OCI-LY7 (cell line): ENCODE results near the gene GSG1.

ENCODE experiments used
- EZH2phosphoT487 ChIP-seq: fragments of 200-600 bp; sonication (generic); IDR thresholded peaks from 2 replicates; pipeline ENCODE4 v1.6.1; 2018; ENCODE audit warnings: low read depth, borderline replicate concordance, mild to moderate bottlenecking, mixed run types, antibody characterized with exemption, low read length, moderate library complexity, mixed read lengths
- TF ChIP-seq, protein P1 (sequence below): fragments of 200-600 bp; sonication (generic); conservative IDR thresholded peaks from 2 replicates; pipeline ENCODE4 v1.5.1; 2014; ENCODE audit warnings: mild to moderate bottlenecking, antibody characterized with exemption, low read length, moderate library complexity, mixed read lengths

DNA sequence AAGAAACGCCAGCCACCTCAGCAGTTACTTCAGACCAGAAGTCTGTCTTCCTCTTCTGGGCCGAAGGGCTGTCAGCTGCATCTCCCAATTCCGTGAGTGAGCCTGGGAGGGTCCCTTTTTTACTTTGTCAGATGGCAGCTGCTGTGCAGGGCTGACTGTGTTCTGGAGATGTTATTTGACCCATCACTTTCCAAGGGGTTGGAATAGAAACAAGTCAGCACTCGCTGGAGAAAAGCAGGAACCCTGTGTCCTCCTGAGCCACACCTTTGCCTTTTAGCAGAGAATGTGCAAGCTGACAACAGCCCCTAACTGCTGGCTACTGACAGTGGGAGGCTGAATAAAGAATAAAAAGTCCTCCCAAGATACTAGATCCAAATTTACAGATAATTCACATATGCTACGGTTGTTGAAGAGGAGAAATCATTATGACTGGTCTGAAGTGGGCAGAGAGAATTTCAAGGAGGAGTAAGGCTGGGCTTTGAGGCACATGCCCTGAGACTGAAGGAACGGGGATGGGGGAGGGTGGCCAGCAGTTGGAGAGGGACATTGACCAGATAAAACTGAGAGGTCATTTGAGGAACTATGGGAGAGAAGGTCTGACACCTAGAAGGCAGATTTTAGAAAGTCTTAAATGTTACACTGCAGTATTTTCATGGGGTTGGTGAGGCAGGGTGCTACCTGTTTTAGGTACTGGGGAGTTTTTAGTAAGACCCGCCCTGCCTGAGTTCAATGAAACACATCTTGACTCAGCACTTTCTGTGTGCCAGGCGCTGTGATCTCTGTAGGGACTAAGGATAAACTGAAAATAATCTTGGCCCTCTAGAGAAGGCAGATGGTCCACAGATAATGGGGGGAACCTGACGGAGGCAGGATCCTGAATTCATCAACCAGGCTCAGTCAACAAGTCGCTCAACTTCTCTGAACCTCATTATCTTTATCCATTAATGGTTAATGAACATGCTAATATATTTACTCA lies 31.9 kb downstream of the GSG1 start:
- TF ChIP-seq EZH2phosphoT487, result no peak
- TF ChIP-seq, protein P1, sequence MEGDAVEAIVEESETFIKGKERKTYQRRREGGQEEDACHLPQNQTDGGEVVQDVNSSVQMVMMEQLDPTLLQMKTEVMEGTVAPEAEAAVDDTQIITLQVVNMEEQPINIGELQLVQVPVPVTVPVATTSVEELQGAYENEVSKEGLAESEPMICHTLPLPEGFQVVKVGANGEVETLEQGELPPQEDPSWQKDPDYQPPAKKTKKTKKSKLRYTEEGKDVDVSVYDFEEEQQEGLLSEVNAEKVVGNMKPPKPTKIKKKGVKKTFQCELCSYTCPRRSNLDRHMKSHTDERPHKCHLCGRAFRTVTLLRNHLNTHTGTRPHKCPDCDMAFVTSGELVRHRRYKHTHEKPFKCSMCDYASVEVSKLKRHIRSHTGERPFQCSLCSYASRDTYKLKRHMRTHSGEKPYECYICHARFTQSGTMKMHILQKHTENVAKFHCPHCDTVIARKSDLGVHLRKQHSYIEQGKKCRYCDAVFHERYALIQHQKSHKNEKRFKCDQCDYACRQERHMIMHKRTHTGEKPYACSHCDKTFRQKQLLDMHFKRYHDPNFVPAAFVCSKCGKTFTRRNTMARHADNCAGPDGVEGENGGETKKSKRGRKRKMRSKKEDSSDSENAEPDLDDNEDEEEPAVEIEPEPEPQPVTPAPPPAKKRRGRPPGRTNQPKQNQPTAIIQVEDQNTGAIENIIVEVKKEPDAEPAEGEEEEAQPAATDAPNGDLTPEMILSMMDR, result no peak
